HCT116 (cell line): ENCODE data around the gene HINT2. TPM values are rescaled to one million over a fixed set of nuclear protein-coding genes. Genes with fewer than 3 reads are reported as not detected.

Source experiments
- ATAC-seq: fragments of 200-7000 bp; cut with Tn5 transposase; 2 replicates; pipeline ENCODE4 v1.9.1; 2020; ENCODE audit warnings: mild to moderate bottlenecking, moderate library complexity
- BruUV-seq: library from RNA; stranded (reverse); fragments of 400-500 nt; replicated peaks from 2 replicates; lab custom pipeline; 2021; lab: Mats Ljungman, UMichigan
- CTCF ChIA-PET: fragments of 300-600 bp; sonication (Branson Sonifier 250); formaldehyde crosslinking; loops from one replicate; lab custom pipeline; 2021; ENCODE audit warnings: antibody characterized with exemption; lab: Charles Lee
- POLR2A ChIA-PET: fragments of 300-600, 350-600 bp; sonication (Branson Sonifier 250); formaldehyde crosslinking; loops from one replicate; lab custom pipeline; 2021; ENCODE audit warnings: antibody characterized with exemption; lab: Charles Lee
- RAD21 ChIA-PET, 2 experiments: fragments of 300-600 bp; sonication (Branson Sonifier 250); formaldehyde crosslinking; loops; one replicate each; lab custom pipeline; 2023; ENCODE audit warnings: low total read pairs in 2 of 2; ENCODE audit not compliant: uncharacterized antibody in 2 of 2, unreplicated experiment in 2 of 2, low non-redundant PET in 1 of 2; lab: Charles Lee
- DNase-seq: peaks from one replicate; pipeline ENCODE4 v3.0.0-alpha.2; 2010; ENCODE audit warnings: low read depth, low spot score
- H2AFZ ChIP-seq: fragments of 200-600 bp; shearing (Covaris generic), sonication (generic); 2 replicates; pipeline ENCODE4 v1.6.1; 2017; ENCODE audit warnings: low read depth, mixed run types, mixed read lengths, antibody characterized with exemption, low read length; ENCODE audit not compliant: poor library complexity, severe bottlenecking
- H3K27ac ChIP-seq: 2 replicates; pipeline ENCODE4 v1.5.1; 2012; ENCODE audit warnings: low read depth, low read length
- H3K27me3 ChIP-seq: fragments of 200-600 bp; sonication (generic); 2 replicates; pipeline ENCODE4 v1.6.1; 2016; ENCODE audit warnings: mixed run types, low read length, mixed read lengths; ENCODE audit not compliant: insufficient read depth
- H3K36me3 ChIP-seq, 2 experiments: fragments of 200-500 bp in 1 of 2; fragments of 200-600 bp in 1 of 2; sonication (Bioruptor generic) in 1 of 2; sonication (generic) in 1 of 2; 2 replicates each; pipeline versions ENCODE4 v1.5.1 to v1.6.1; 2014 to 2016; ENCODE audit warnings: low read length in 2 of 2, inconsistent platforms in 1 of 2, mixed read lengths in 1 of 2, mixed run types in 1 of 2; ENCODE audit not compliant: insufficient read depth in 2 of 2, control insufficient read depth in 1 of 2
- H3K4me1 ChIP-seq, 2 experiments: fragments of 200-600 bp in 1 of 2; sonication (generic) in 1 of 2; 2 replicates each; pipeline versions ENCODE4 v1.5.1 to v1.6.1; 2012 to 2017; ENCODE audit warnings: low read length in 2 of 2, inconsistent platforms in 1 of 2, mild to moderate bottlenecking in 1 of 2, mixed read lengths in 1 of 2, mixed run types in 1 of 2, moderate library complexity in 1 of 2; ENCODE audit not compliant: insufficient read depth in 2 of 2, control insufficient read depth in 1 of 2
- H3K4me2 ChIP-seq: fragments of 200-600 bp; sonication (generic); 2 replicates; pipeline ENCODE4 v1.6.1; 2017; ENCODE audit warnings: mixed run types, low read length, mixed read lengths
- H3K4me3 ChIP-seq, 2 experiments: fragments of 200-600 bp in 1 of 2; sonication (generic) in 1 of 2; replicated peaks in 1 of 2; 2 replicates each; pipeline ENCODE4 v1.5.1; 2011 to 2016; ENCODE audit warnings: low read length in 2 of 2, control low read depth in 1 of 2, low read depth in 1 of 2, mild to moderate bottlenecking in 1 of 2, mixed read lengths in 1 of 2, mixed run types in 1 of 2
- H3K79me2 ChIP-seq: fragments of 200-600 bp; sonication (generic); 2 replicates; pipeline ENCODE4 v1.6.1; 2017; ENCODE audit warnings: mild to moderate bottlenecking, mixed run types, low read length, moderate library complexity, mixed read lengths; ENCODE audit not compliant: insufficient read depth
- H3K9ac ChIP-seq: fragments of 200-600 bp; sonication (generic); 2 replicates; pipeline ENCODE4 v1.6.1; 2016; ENCODE audit warnings: low read length, mixed read lengths
- H3K9me2 ChIP-seq: fragments of 200-600 bp; sonication (generic), shearing (Covaris generic); 2 replicates; pipeline ENCODE4 v1.6.1; 2017; ENCODE audit warnings: mixed run types, mild to moderate bottlenecking, moderate library complexity; ENCODE audit not compliant: insufficient read depth
- H3K9me3 ChIP-seq, 2 experiments: fragments of 200-500 bp in 1 of 2; fragments of 200-600 bp in 1 of 2; sonication (Bioruptor generic) in 1 of 2; sonication (generic) in 1 of 2; 2 replicates each; pipeline ENCODE4 v1.6.1; 2014 to 2017; ENCODE audit warnings: low read length in 2 of 2, mixed read lengths in 2 of 2, inconsistent platforms in 1 of 2, low read depth in 1 of 2, mild to moderate bottlenecking in 1 of 2, mixed run types in 1 of 2, moderate library complexity in 1 of 2; ENCODE audit not compliant: control insufficient read depth in 1 of 2, insufficient read depth in 1 of 2
- H4K20me1 ChIP-seq: fragments of 200-600 bp; sonication (generic), shearing (Covaris generic); 2 replicates; pipeline ENCODE4 v1.6.1; 2017; ENCODE audit warnings: mixed run types, mild to moderate bottlenecking, moderate library complexity; ENCODE audit not compliant: insufficient read depth
- ATF3 ChIP-seq: IDR thresholded peaks from 2 replicates; pipeline ENCODE4 v1.6.1; 2012
- CBX3 ChIP-seq: IDR thresholded peaks from 2 replicates; pipeline ENCODE4 v1.6.1; 2012; ENCODE audit warnings: low read depth
- CTCF ChIP-seq, 3 experiments: fragments of 200-600 bp in 1 of 3; sonication (generic) in 1 of 3; IDR thresholded peaks in 2 of 3; conservative IDR thresholded peaks in 1 of 3; 2 replicates each; pipeline ENCODE4 v1.5.1; 2012 to 2017; ENCODE audit warnings: low read depth in 2 of 3, low read length in 2 of 3, antibody characterized with exemption in 1 of 3, borderline replicate concordance in 1 of 3, control low read depth in 1 of 3, mild to moderate bottlenecking in 1 of 3, mixed read lengths in 1 of 3, mixed run types in 1 of 3, moderate library complexity in 1 of 3; ENCODE audit not compliant: insufficient read depth in 1 of 3
- EGR1 ChIP-seq: IDR thresholded peaks from 2 replicates; pipeline ENCODE4 v1.6.1; 2012; ENCODE audit warnings: low read depth
- ELF1 ChIP-seq: IDR thresholded peaks from 2 replicates; pipeline ENCODE4 v1.6.1; 2012; ENCODE audit warnings: low read depth, borderline replicate concordance
- EZH2 ChIP-seq: fragments of 200-600 bp; sonication (generic); IDR thresholded peaks from 2 replicates; pipeline ENCODE4 v1.6.1; 2017; ENCODE audit warnings: antibody characterized with exemption, mixed run types
- EZH2phosphoT487 ChIP-seq: fragments of 200-600 bp; IDR thresholded peaks from 2 replicates; pipeline ENCODE4 v1.6.1; 2018; ENCODE audit warnings: antibody characterized with exemption, borderline replicate concordance
- FOSL1 ChIP-seq: IDR thresholded peaks from 2 replicates; pipeline ENCODE4 v1.6.1; 2012; ENCODE audit warnings: low read depth
- JUND ChIP-seq: IDR thresholded peaks from 2 replicates; pipeline ENCODE4 v1.6.1; 2012
- MAX ChIP-seq: IDR thresholded peaks from 2 replicates; pipeline ENCODE4 v1.6.1; 2012
- POLR2A ChIP-seq: IDR thresholded peaks from 2 replicates; pipeline ENCODE4 v1.7.0; 2011; ENCODE audit warnings: borderline replicate concordance; ENCODE audit not compliant: insufficient read depth, insufficient read length; ENCODE audit errors: extremely low read depth
- POLR2AphosphoS5 ChIP-seq: IDR thresholded peaks from 2 replicates; pipeline ENCODE4 v1.6.1; 2011; ENCODE audit warnings: mild to moderate bottlenecking, low read depth, low read length, moderate library complexity
- RAD21 ChIP-seq: IDR thresholded peaks from 2 replicates; pipeline ENCODE4 v1.6.1; 2012; ENCODE audit warnings: low read depth, mild to moderate bottlenecking
- REST ChIP-seq: IDR thresholded peaks from 2 replicates; pipeline ENCODE4 v1.6.1; 2012; ENCODE audit warnings: low read depth
- SIN3A ChIP-seq: IDR thresholded peaks from 2 replicates; pipeline ENCODE4 v1.6.1; 2012; ENCODE audit warnings: low read depth
- SRF ChIP-seq: IDR thresholded peaks from 2 replicates; pipeline ENCODE4 v1.6.1; 2012; ENCODE audit warnings: low read depth
- YY1 ChIP-seq: IDR thresholded peaks from 2 replicates; pipeline ENCODE4 v1.6.1; 2011; ENCODE audit warnings: low read length, low read depth, moderate library complexity, mild to moderate bottlenecking; ENCODE audit not compliant: insufficient replicate concordance; ENCODE audit errors: extremely low read depth
- ZBTB33 ChIP-seq: IDR thresholded peaks from 2 replicates; pipeline ENCODE4 v1.6.1; 2011; ENCODE audit warnings: mild to moderate bottlenecking, low read length, moderate library complexity; ENCODE audit not compliant: insufficient replicate concordance; ENCODE audit errors: extremely low read depth
- ZFX ChIP-seq: fragments of 450-650 bp; IDR thresholded peaks from 2 replicates; pipeline ENCODE4 v1.6.1; 2017
- ZNF274 ChIP-seq: fragments of 200-500 bp; sonication (Bioruptor generic); IDR thresholded peaks from 2 replicates; pipeline ENCODE4 v1.6.1; 2014; ENCODE audit warnings: mild to moderate bottlenecking, low read depth, low read length, inconsistent platforms
- intact Hi-C: fragments of 100-400 bp; cut with micrococcal nuclease; formaldehyde crosslinking; loops from 2 replicates; pipeline ENCODE4 v1.10.0; 2022
- total RNA-seq: library from RNA; stranded (reverse); gene quantifications from one replicate; pipeline ENCODE4 v1.2.1, GENCODE V29; 2021; ENCODE audit not compliant: unreplicated experiment

The HINT2 gene
- total RNA-seq, 1 experiment from 2014 or later = 49.0 TPM

GRCh38 chr9:35862328-35862727, 47.5 kb upstream of the HINT2 start:
- TF ChIP-seq JUND (no peak), EZH2 (no peak), EZH2phosphoT487 (no peak), CBX3 (no peak), ELF1 (no peak), POLR2A (no peak), CTCF (IDR thresholded peaks at IDR 0.05 in 2 of 3, conservative IDR thresholded peaks at IDR 0.05 in 1 of 3; ENCODE audit: borderline replicate concordance in 1 of 3, insufficient read depth in 1 of 3, low read depth in 2 of 3, low read length in 2 of 3) (no peak), EGR1 (no peak), SIN3A (no peak), ZBTB33 (no peak), YY1 (no peak), ZNF274 (no peak), SRF (no peak), POLR2AphosphoS5 (no peak), REST (no peak), FOSL1 (no peak), MAX (no peak), RAD21 (no peak), ZFX (no peak), ATF3 (no peak)
- H3K9me3 ChIP-seq = no peaks in the 10 kb centered on the region
- H3K9me2 ChIP-seq = no peaks in the 10 kb centered on the region
- DNase-seq (no peak), ATAC-seq (no peak)
- no peaks in the 10 kb centered on the region for H3K4me1 ChIP-seq
- H3K9ac ChIP-seq = no peak overlapping the region
- no TSS peak for BruUV-seq
- POLR2A ChIA-PET = no interaction called here
- H4K20me1 ChIP-seq = no peaks in the 10 kb centered on the region
- H2AFZ ChIP-seq = no peak overlapping the region
- RAD21 ChIA-PET = no interaction called here
- intact Hi-C loops = no loop called here
- no peak overlapping the region for H3K27ac ChIP-seq
- H3K79me2 ChIP-seq = no peaks in the 10 kb centered on the region
- no peaks in the 10 kb centered on the region for H3K36me3 ChIP-seq
- H3K4me3 ChIP-seq = no peak overlapping the region
- no peak overlapping the region for H3K4me2 ChIP-seq
- peaks cover 3% of the 10 kb centered on the region; the same call in 1 of the 2 replicates for H3K27me3 ChIP-seq
- CTCF ChIA-PET = interaction anchor here (1.1 kb wide), 2 partner anchors 20 to 27 kb away, joined by 3 read pairs; no protein-coding TSS in a partner anchor
